Measurements from ENCODE around the gene KCNE1. TPM values are rescaled to one million over a fixed set of nuclear protein-coding genes. Genes with fewer than 3 reads are reported as not detected.
"Not testable (repeated sequence)": the region's sequence is repeated elsewhere in the genome, so short reads cannot be mapped to it uniquely, and the experiment has no call there.

The KCNE1 gene
- total RNA-seq, 1 donor from 2014 or later: 0.52 TPM

DNA sequence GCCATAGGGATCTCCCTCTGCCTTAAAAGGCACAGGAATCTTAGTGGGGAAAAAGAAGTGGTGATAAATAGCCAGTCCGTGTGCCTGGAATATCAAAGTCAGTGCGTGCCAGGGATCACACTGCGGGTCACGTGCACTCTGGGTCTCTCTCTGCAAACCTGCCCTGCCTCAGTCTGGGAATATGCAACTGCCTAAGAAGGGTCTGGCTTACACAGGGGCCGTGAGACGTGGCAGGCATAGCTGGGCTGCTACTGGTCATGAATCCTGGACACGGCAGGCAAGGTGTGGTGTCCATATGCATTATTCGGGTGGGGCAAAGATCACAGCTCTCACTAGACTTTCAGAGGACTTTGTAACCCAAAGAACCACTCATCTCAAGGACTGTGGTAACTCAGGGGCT lies 65.0 kb downstream of the KCNE1 start:
- H3K27me3 ChIP-seq (ENCODE audit: control insufficient read depth in 3 of 3, insufficient read depth in 3 of 3, low read length in 3 of 3); H3K9ac ChIP-seq (ENCODE audit: low read depth in 1 of 3, low read length in 3 of 3); H3K9me3 ChIP-seq (ENCODE audit: control insufficient read depth in 3 of 3, low read length in 3 of 3); H3K4me3 ChIP-seq (ENCODE audit: low read length in 3 of 3); H3K36me3 ChIP-seq (ENCODE audit: control insufficient read depth in 3 of 3, insufficient read depth in 3 of 3, low read length in 3 of 3); H3K4me1 ChIP-seq (ENCODE audit: control insufficient read depth in 3 of 3, insufficient read depth in 3 of 3, low read length in 3 of 3); H3K27ac ChIP-seq (ENCODE audit: low read depth, low read length): not testable (repeated sequence)

DNA sequence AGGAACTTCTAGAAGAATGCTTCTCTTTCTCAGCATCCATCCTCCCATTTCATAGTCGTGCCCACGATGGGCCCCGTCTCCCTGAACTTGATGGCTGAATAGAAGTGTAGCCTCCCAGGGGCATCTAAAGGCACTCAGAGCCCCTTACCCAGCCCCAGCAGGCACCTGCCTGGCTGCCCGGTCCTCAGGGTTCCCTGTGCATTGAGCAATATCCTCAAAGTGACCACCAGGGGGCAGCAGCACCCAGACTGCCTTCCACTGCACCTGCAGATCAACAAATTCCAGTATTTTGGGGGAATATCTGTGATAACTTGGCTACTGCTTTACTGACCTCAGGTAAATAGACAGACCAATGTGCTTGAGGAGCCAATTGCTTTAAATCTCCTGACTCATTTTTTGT lies 68.5 kb downstream of the KCNE1 start:
- not testable (repeated sequence) for H3K9ac ChIP-seq (ENCODE audit: low read depth in 1 of 3, low read length in 3 of 3); H3K27me3 ChIP-seq (ENCODE audit: control insufficient read depth in 3 of 3, insufficient read depth in 3 of 3, low read length in 3 of 3); H3K27ac ChIP-seq (ENCODE audit: low read depth, low read length); H3K4me3 ChIP-seq (ENCODE audit: low read length in 3 of 3); H3K4me1 ChIP-seq (ENCODE audit: control insufficient read depth in 3 of 3, insufficient read depth in 3 of 3, low read length in 3 of 3); H3K36me3 ChIP-seq (ENCODE audit: control insufficient read depth in 3 of 3, insufficient read depth in 3 of 3, low read length in 3 of 3); H3K9me3 ChIP-seq (ENCODE audit: control insufficient read depth in 3 of 3, low read length in 3 of 3)

DNA sequence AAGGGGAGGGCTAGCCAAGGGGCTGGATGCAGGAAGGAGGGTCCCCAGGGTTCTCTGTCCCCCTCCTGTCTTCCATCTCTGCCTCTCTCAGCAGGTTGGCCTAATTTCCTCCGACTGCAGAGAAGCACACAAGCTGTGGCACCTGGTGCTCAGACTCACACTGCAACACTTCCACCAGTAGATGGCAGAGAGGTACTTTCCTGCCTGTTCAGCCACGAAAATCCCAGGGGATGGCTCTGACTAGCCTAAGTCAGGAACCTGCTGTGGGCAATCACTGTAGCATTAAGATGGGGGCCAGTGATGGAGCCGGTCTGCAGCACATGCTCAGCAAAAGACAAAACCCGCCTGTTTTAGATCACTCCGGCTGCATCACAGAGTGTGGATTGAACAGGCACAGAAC lies 82.3 kb downstream of the KCNE1 start:
- not testable (repeated sequence) for H3K27me3 ChIP-seq (ENCODE audit: control insufficient read depth in 3 of 3, insufficient read depth in 3 of 3, low read length in 3 of 3); H3K27ac ChIP-seq (ENCODE audit: low read depth, low read length); H3K4me1 ChIP-seq (ENCODE audit: control insufficient read depth in 3 of 3, insufficient read depth in 3 of 3, low read length in 3 of 3); H3K36me3 ChIP-seq (ENCODE audit: control insufficient read depth in 3 of 3, insufficient read depth in 3 of 3, low read length in 3 of 3); H3K4me3 ChIP-seq (ENCODE audit: low read length in 3 of 3); H3K9ac ChIP-seq (ENCODE audit: low read depth in 1 of 3, low read length in 3 of 3); H3K9me3 ChIP-seq (ENCODE audit: control insufficient read depth in 3 of 3, low read length in 3 of 3)

DNA sequence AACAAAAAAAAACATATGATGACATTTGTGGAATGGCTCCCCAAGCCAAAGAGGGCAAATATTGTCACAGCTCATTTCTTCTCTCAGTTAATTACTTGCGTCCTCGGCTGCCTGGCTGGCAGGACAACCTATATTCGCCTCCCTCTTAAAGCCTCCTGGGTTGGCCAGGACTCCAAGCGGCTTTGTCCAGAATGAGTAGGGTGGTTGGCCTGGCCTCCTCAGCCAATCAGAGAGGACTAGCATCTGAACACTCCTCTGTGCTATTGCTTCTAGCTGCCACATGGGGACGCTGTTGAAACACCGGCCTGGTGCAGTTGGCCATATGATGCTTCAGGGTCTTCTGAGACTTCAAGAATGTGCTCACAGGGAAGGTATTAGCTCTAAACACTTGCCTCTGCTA lies 83.6 kb downstream of the KCNE1 start:
- H3K4me1 ChIP-seq (ENCODE audit: control insufficient read depth in 3 of 3, insufficient read depth in 3 of 3, low read length in 3 of 3); H3K9ac ChIP-seq (ENCODE audit: low read depth in 1 of 3, low read length in 3 of 3); H3K27ac ChIP-seq (ENCODE audit: low read depth, low read length); H3K4me3 ChIP-seq (ENCODE audit: low read length in 3 of 3); H3K9me3 ChIP-seq (ENCODE audit: control insufficient read depth in 3 of 3, low read length in 3 of 3); H3K27me3 ChIP-seq (ENCODE audit: control insufficient read depth in 3 of 3, insufficient read depth in 3 of 3, low read length in 3 of 3); H3K36me3 ChIP-seq (ENCODE audit: control insufficient read depth in 3 of 3, insufficient read depth in 3 of 3, low read length in 3 of 3): not testable (repeated sequence)

DNA sequence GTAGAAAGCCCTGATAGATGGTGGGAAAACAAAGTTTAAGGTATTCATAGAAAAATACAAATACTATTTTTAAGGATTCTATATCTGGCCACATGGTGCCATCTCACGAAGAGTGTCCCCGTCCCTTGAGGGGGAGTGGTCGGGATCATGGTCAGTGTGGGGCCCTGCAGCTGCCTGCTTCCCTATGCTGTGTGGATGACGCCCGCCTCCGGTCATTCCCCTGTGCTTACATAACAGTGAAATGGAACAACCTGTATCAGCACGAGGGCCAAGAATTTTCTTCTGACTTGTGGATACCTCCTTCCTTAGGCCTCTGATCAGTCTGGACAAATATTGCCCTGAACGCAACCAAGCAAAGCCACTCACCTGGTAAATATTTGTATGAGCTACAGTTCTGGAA lies 84.7 kb downstream of the KCNE1 start:
- not testable (repeated sequence) for H3K9me3 ChIP-seq (ENCODE audit: control insufficient read depth in 3 of 3, low read length in 3 of 3); H3K27ac ChIP-seq (ENCODE audit: low read depth, low read length); H3K4me3 ChIP-seq (ENCODE audit: low read length in 3 of 3); H3K27me3 ChIP-seq (ENCODE audit: control insufficient read depth in 3 of 3, insufficient read depth in 3 of 3, low read length in 3 of 3); H3K36me3 ChIP-seq (ENCODE audit: control insufficient read depth in 3 of 3, insufficient read depth in 3 of 3, low read length in 3 of 3); H3K9ac ChIP-seq (ENCODE audit: low read depth in 1 of 3, low read length in 3 of 3); H3K4me1 ChIP-seq (ENCODE audit: control insufficient read depth in 3 of 3, insufficient read depth in 3 of 3, low read length in 3 of 3)

DNA sequence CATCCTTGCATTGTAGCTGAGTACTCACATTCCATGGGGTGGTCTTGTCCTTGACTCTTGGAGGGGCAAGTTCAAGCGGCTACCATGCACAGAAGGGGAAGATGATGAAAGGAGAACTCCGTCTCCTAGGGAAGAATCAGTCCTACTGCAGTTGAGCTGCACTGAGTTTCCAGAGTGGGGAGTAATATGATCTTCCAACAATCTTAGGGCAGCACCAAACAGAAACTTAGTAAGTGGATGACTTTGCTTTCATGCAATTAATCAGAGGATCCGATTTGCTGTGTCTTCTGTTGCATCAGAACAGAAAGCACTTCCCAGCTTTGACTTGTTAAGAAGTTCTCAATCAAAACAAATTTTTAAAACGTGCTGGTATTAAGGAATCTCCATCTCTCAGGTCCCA lies 88.2 kb downstream of the KCNE1 start, which contains the start of gene SMIM34:
TSS of gene SMIM34 (minus strand) at position 147 of the 400 bp plus-strand sequence. CDS start at position 35, 112 bp downstream.
- not testable (repeated sequence) for H3K4me3 ChIP-seq (ENCODE audit: low read length in 3 of 3); H3K36me3 ChIP-seq (ENCODE audit: control insufficient read depth in 3 of 3, insufficient read depth in 3 of 3, low read length in 3 of 3); H3K9ac ChIP-seq (ENCODE audit: low read depth in 1 of 3, low read length in 3 of 3); H3K9me3 ChIP-seq (ENCODE audit: control insufficient read depth in 3 of 3, low read length in 3 of 3); H3K27ac ChIP-seq (ENCODE audit: low read depth, low read length); H3K4me1 ChIP-seq (ENCODE audit: control insufficient read depth in 3 of 3, insufficient read depth in 3 of 3, low read length in 3 of 3); H3K27me3 ChIP-seq (ENCODE audit: control insufficient read depth in 3 of 3, insufficient read depth in 3 of 3, low read length in 3 of 3)

DNA sequence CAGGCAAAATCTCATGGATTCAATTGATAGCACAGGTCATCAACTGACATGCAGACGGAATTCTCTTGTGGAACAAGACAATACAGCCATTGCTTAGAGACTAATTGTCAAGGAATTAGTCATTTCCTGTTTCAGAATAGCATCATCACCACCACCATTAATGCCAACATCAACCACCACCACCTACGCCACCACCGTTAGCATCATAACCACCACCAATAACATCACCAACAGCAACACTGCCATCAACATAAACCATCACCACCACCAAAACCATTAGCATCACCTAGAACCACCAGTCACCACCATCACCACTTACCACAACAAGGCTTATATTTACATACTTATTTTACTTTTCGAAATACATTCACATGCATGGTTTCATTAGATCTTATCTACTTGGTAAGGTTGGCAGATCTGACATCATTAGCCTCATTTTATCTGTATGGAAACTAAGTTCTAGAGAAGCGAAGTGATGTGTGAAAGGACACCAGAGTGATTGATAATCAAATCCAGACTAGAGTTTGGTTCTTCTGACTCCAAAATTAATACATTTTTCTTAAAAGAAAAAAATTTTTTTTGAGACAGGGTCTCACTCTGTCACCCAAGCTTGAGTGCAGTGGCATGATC lies 94.4 kb downstream of the KCNE1 start:
- H3K36me3 ChIP-seq (ENCODE audit: control insufficient read depth in 3 of 3, insufficient read depth in 3 of 3, low read length in 3 of 3); H3K4me1 ChIP-seq (ENCODE audit: control insufficient read depth in 3 of 3, insufficient read depth in 3 of 3, low read length in 3 of 3); H3K27ac ChIP-seq (ENCODE audit: low read depth, low read length); H3K9ac ChIP-seq (ENCODE audit: low read depth in 1 of 3, low read length in 3 of 3); H3K4me3 ChIP-seq (ENCODE audit: low read length in 3 of 3); H3K9me3 ChIP-seq (ENCODE audit: control insufficient read depth in 3 of 3, low read length in 3 of 3); H3K27me3 ChIP-seq (ENCODE audit: control insufficient read depth in 3 of 3, insufficient read depth in 3 of 3, low read length in 3 of 3): not testable (repeated sequence)

DNA sequence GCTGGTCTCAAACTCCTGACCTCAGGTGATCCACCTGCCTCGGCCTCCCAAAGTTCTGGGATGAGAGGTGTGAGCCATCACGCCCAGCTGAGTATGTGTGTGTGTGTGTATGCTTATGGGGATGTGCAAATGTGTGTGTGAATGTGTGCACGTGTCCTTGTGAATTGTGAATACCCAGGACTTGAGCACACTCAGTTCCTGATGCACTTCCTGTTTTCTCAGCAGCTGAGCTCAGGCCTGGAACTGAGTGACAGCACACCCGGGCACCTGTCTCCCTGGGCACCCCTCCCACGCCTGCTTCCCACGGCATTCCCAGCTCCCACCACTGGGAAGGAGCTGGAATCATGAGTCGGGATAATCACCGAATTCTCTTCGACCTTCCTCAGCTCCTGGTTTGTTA lies 104.7 kb downstream of the KCNE1 start:
- H3K4me1 ChIP-seq (ENCODE audit: control insufficient read depth in 3 of 3, insufficient read depth in 3 of 3, low read length in 3 of 3); H3K4me3 ChIP-seq (ENCODE audit: low read length in 3 of 3); H3K9ac ChIP-seq (ENCODE audit: low read depth in 1 of 3, low read length in 3 of 3); H3K9me3 ChIP-seq (ENCODE audit: control insufficient read depth in 3 of 3, low read length in 3 of 3); H3K27me3 ChIP-seq (ENCODE audit: control insufficient read depth in 3 of 3, insufficient read depth in 3 of 3, low read length in 3 of 3); H3K27ac ChIP-seq (ENCODE audit: low read depth, low read length); H3K36me3 ChIP-seq (ENCODE audit: control insufficient read depth in 3 of 3, insufficient read depth in 3 of 3, low read length in 3 of 3): not testable (repeated sequence)

DNA sequence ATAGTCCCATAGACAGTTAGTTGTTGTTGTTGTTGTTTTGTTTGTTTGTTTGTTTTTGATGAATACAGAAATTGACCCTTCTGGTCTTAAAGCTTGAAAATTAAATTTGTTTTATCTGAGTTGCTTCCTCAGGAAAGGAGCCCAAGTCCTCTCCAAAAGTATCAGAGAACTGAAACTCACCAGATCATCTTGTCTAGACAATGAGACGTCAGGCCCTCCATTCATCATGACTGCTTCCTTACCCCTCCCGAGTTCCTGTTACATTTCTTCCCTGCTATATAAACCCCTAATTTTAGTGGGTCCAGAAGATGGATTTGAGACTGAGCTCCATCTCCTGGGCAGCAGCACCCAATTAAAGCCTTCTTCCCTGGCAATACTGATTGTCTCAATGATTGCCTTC lies 105.3 kb downstream of the KCNE1 start:
- not testable (repeated sequence) for H3K4me3 ChIP-seq (ENCODE audit: low read length in 3 of 3)

DNA sequence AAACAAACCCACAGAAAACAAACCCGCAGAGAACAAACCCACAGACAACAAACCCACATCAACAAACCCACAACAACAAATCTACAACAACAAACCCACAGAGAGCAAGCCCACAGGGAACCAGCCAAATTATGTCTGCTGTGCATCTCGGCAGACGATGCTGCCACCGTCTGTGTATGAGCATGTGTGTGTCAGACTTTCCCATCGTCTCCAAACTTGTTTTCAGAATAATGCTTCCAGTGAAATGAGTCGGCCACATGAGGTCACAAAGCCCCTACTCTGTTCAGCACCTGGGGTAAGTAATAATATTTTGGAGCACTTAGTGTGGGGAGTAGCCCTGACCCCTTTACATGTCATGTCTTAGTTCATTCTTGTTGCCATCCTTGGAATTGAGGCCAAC lies 105.9 kb downstream of the KCNE1 start:
- not testable (repeated sequence) for H3K9ac ChIP-seq (ENCODE audit: low read depth in 1 of 3, low read length in 3 of 3); H3K36me3 ChIP-seq (ENCODE audit: control insufficient read depth in 3 of 3, insufficient read depth in 3 of 3, low read length in 3 of 3); H3K4me3 ChIP-seq (ENCODE audit: low read length in 3 of 3); H3K4me1 ChIP-seq (ENCODE audit: control insufficient read depth in 3 of 3, insufficient read depth in 3 of 3, low read length in 3 of 3); H3K27ac ChIP-seq (ENCODE audit: low read depth, low read length); H3K9me3 ChIP-seq (ENCODE audit: control insufficient read depth in 3 of 3, low read length in 3 of 3); H3K27me3 ChIP-seq (ENCODE audit: control insufficient read depth in 3 of 3, insufficient read depth in 3 of 3, low read length in 3 of 3)

More for the DNA sequence above, 105.3 kb downstream of the KCNE1 start:
- not testable (repeated sequence) for H3K27me3 ChIP-seq (ENCODE audit: control insufficient read depth in 3 of 3, insufficient read depth in 3 of 3, low read length in 3 of 3); H3K36me3 ChIP-seq (ENCODE audit: control insufficient read depth in 3 of 3, insufficient read depth in 3 of 3, low read length in 3 of 3); H3K9me3 ChIP-seq (ENCODE audit: control insufficient read depth in 3 of 3, low read length in 3 of 3); H3K4me1 ChIP-seq (ENCODE audit: control insufficient read depth in 3 of 3, insufficient read depth in 3 of 3, low read length in 3 of 3); H3K27ac ChIP-seq (ENCODE audit: low read depth, low read length); H3K9ac ChIP-seq (ENCODE audit: low read depth in 1 of 3, low read length in 3 of 3)

DNA sequence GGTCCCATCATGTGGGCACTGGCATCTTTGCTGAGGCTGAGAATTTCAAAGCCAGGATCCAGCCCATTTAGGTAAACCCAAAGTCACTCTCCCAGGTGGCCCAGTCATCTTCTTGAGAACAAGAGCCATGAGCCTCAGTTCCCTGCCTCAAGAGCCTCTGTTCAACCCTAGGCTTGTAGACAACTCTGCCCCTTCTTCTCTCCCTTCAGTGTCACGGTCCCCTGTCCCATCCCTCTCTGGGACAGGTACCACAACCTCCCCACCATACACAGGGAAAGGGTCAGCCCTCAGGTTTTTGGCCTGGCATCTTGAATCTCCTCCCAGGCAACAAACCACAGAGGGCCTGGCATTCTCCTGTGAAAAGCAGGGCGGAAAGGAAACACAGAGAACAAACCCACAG lies 106.3 kb downstream of the KCNE1 start:
- not testable (repeated sequence) for H3K27ac ChIP-seq (ENCODE audit: low read depth, low read length); H3K36me3 ChIP-seq (ENCODE audit: control insufficient read depth in 3 of 3, insufficient read depth in 3 of 3, low read length in 3 of 3); H3K4me1 ChIP-seq (ENCODE audit: control insufficient read depth in 3 of 3, insufficient read depth in 3 of 3, low read length in 3 of 3); H3K9ac ChIP-seq (ENCODE audit: low read depth in 1 of 3, low read length in 3 of 3); H3K27me3 ChIP-seq (ENCODE audit: control insufficient read depth in 3 of 3, insufficient read depth in 3 of 3, low read length in 3 of 3); H3K9me3 ChIP-seq (ENCODE audit: control insufficient read depth in 3 of 3, low read length in 3 of 3); H3K4me3 ChIP-seq (ENCODE audit: low read length in 3 of 3)

Data from skeletal muscle tissue (tissue), 4 donors.